DOHH2 (cell line): ENCODE data around the gene MTHFSD.

Experiments used
- H3F3A ChIP-seq: fragments of 200-600 bp; sonication (generic), shearing (Covaris generic); 2 replicates; pipeline ENCODE4 v1.6.0; 2016; ENCODE audit warnings: antibody characterized with exemption, mild to moderate bottlenecking; ENCODE audit not compliant: control insufficient read depth, insufficient read depth
- H3K27ac ChIP-seq: fragments of 200-600 bp; sonication (generic); 2 replicates; pipeline ENCODE4 v1.5.1; 2014; ENCODE audit warnings: low read depth, mild to moderate bottlenecking, low read length, moderate library complexity
- H3K27me3 ChIP-seq: fragments of 200-600 bp; sonication (generic); 2 replicates; pipeline ENCODE4 v1.6.1; 2014; ENCODE audit warnings: mild to moderate bottlenecking, low read length, mixed read lengths; ENCODE audit not compliant: control insufficient read depth
- H3K36me3 ChIP-seq: fragments of 200-600 bp; sonication (generic); 2 replicates; pipeline ENCODE4 v1.6.1; 2014; ENCODE audit warnings: mild to moderate bottlenecking, low read length, moderate library complexity, mixed read lengths; ENCODE audit not compliant: control insufficient read depth
- H3K4me1 ChIP-seq: fragments of 200-600 bp; sonication (generic); 2 replicates; pipeline ENCODE4 v1.6.1; 2014; ENCODE audit warnings: mild to moderate bottlenecking, low read length, mixed read lengths; ENCODE audit not compliant: control insufficient read depth
- H3K4me2 ChIP-seq: fragments of 200-600 bp; sonication (generic); 2 replicates; pipeline ENCODE4 v1.6.0; 2014; ENCODE audit warnings: mild to moderate bottlenecking, low read length, moderate library complexity
- H3K4me3 ChIP-seq: fragments of 200-600 bp; sonication (generic); 2 replicates; pipeline ENCODE4 v1.5.1; 2014; ENCODE audit warnings: mild to moderate bottlenecking, low read length, mixed read lengths
- H3K79me2 ChIP-seq: fragments of 200-600 bp; sonication (generic); 2 replicates; pipeline ENCODE4 v1.6.1; 2014; ENCODE audit warnings: mild to moderate bottlenecking, low read length, mixed read lengths; ENCODE audit not compliant: control insufficient read depth
- H3K9me2 ChIP-seq: fragments of 200-600 bp; sonication (generic); replicated peaks from 2 replicates; pipeline ENCODE4 v1.6.1; 2014; ENCODE audit warnings: mild to moderate bottlenecking, low read length, mixed read lengths; ENCODE audit not compliant: control insufficient read depth
- H3K9me3 ChIP-seq: fragments of 200-600 bp; sonication (generic); 2 replicates; pipeline ENCODE4 v1.6.1; 2014; ENCODE audit warnings: antibody characterized with exemption, low read length, mixed read lengths; ENCODE audit not compliant: control insufficient read depth, insufficient read depth
- H4K20me1 ChIP-seq: fragments of 200-600 bp; sonication (generic); 2 replicates; pipeline ENCODE4 v1.6.0; 2014; ENCODE audit warnings: low read depth, mild to moderate bottlenecking, antibody characterized with exemption, low read length, moderate library complexity; ENCODE audit not compliant: control insufficient read depth, insufficient read depth
- EZH2phosphoT487 ChIP-seq: fragments of 200-600 bp; sonication (generic); IDR thresholded peaks from 2 replicates; pipeline ENCODE4 v1.6.1; 2017; ENCODE audit warnings: borderline replicate concordance, mild to moderate bottlenecking, antibody characterized with exemption, low read length, moderate library complexity, mixed read lengths
- TF ChIP-seq, protein P1 (sequence below): fragments of 200-600 bp; sonication (generic); IDR thresholded peaks from one replicate; pipeline ENCODE4 v1.5.1; 2014; ENCODE audit warnings: antibody characterized with exemption, mild to moderate bottlenecking, low read depth, low read length; ENCODE audit not compliant: poor library complexity, severe bottlenecking

The MTHFSD gene

GRCh38 chr16:86569701-86570447, 14.8 kb upstream of the MTHFSD start:
- H4K20me1 ChIP-seq = no peaks in the 10 kb centered on the region
- peaks cover 6% of the 10 kb centered on the region for H3K27me3 ChIP-seq
- no peaks in the 10 kb centered on the region for H3K9me2 ChIP-seq
- H3K9me3 ChIP-seq = no peaks in the 10 kb centered on the region
- no peaks in the 10 kb centered on the region for H3K36me3 ChIP-seq
- no peak overlapping the region for H3K27ac ChIP-seq
- H3K79me2 ChIP-seq = no peaks in the 10 kb centered on the region
- no peaks in the 10 kb centered on the region for H3F3A ChIP-seq
- H3K4me3 ChIP-seq = no peak overlapping the region
- no peak for TF ChIP-seq EZH2phosphoT487
- TF ChIP-seq, protein P1, sequence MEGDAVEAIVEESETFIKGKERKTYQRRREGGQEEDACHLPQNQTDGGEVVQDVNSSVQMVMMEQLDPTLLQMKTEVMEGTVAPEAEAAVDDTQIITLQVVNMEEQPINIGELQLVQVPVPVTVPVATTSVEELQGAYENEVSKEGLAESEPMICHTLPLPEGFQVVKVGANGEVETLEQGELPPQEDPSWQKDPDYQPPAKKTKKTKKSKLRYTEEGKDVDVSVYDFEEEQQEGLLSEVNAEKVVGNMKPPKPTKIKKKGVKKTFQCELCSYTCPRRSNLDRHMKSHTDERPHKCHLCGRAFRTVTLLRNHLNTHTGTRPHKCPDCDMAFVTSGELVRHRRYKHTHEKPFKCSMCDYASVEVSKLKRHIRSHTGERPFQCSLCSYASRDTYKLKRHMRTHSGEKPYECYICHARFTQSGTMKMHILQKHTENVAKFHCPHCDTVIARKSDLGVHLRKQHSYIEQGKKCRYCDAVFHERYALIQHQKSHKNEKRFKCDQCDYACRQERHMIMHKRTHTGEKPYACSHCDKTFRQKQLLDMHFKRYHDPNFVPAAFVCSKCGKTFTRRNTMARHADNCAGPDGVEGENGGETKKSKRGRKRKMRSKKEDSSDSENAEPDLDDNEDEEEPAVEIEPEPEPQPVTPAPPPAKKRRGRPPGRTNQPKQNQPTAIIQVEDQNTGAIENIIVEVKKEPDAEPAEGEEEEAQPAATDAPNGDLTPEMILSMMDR = no peak
- H3K4me2 ChIP-seq = no peak overlapping the region
- H3K4me1 ChIP-seq = no peaks in the 10 kb centered on the region

DNA sequence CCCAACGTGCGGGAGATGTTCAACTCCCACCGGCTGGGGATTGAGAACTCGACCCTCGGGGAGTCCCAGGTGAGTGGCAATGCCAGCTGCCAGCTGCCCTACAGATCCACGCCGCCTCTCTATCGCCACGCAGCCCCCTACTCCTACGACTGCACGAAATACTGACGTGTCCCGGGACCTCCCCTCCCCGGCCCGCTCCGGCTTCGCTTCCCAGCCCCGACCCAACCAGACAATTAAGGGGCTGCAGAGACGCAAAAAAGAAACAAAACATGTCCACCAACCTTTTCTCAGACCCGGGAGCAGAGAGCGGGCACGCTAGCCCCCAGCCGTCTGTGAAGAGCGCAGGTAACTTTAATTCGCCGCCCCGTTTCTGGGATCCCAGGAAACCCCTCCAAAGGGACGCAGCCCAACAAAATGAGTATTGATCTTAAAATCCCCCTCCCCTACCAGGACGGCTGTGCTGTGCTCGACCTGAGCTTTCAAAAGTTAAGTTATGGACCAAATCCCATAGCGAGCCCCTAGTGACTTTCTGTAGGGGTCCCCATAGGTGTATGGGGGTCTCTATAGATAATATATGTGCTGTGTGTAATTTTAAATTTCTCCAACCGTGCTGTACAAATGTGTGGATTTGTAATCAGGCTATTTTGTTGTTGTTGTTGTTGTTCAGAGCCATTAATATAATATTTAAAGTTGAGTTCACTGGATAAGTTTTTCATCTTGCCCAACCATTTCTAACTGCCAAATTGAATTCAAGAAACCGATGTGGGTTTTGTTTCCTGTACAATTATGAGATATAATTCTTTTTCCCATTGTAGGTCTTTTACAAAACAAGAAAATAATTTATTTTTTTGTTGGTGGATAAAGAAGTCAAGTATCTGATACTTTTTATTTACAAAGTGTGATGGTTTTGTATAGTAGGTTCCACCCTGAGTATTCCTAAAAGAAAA, 13.9 kb upstream of the MTHFSD start:
- Histone ChIP-seq H3K4me1 (peaks cover 5% of the 10 kb centered on the region), H3K9me3 (no peaks in the 10 kb centered on the region), H3K9me2 (no peaks in the 10 kb centered on the region), H4K20me1 (no peaks in the 10 kb centered on the region), H3K4me2 (no peak overlapping the region), H3K27ac (no peak overlapping the region), H3K27me3 (peaks cover 12% of the 10 kb centered on the region), H3K79me2 (no peaks in the 10 kb centered on the region), H3F3A (no peaks in the 10 kb centered on the region), H3K4me3 (no peak overlapping the region), H3K36me3 (no peaks in the 10 kb centered on the region)
- TF ChIP-seq, protein P1 = no peak
- no peak for TF ChIP-seq EZH2phosphoT487

DNA sequence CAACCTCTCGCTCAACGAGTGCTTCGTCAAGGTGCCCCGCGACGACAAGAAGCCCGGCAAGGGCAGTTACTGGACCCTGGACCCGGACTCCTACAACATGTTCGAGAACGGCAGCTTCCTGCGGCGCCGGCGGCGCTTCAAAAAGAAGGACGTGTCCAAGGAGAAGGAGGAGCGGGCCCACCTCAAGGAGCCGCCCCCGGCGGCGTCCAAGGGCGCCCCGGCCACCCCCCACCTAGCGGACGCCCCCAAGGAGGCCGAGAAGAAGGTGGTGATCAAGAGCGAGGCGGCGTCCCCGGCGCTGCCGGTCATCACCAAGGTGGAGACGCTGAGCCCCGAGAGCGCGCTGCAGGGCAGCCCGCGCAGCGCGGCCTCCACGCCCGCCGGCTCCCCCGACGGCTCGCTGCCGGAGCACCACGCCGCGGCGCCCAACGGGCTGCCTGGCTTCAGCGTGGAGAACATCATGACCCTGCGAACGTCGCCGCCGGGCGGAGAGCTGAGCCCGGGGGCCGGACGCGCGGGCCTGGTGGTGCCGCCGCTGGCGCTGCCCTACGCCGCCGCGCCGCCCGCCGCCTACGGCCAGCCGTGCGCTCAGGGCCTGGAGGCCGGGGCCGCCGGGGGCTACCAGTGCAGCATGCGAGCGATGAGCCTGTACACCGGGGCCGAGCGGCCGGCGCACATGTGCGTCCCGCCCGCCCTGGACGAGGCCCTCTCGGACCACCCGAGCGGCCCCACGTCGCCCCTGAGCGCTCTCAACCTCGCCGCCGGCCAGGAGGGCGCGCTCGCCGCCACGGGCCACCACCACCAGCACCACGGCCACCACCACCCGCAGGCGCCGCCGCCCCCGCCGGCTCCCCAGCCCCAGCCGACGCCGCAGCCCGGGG, 12.9 kb upstream of the MTHFSD start:
- H3K9me3 ChIP-seq = no peaks in the 10 kb centered on the region
- H3F3A ChIP-seq = no peaks in the 10 kb centered on the region
- H3K36me3 ChIP-seq = no peaks in the 10 kb centered on the region
- no peak for TF ChIP-seq EZH2phosphoT487
- no peaks in the 10 kb centered on the region for H3K79me2 ChIP-seq
- H3K4me2 ChIP-seq = no peak overlapping the region
- H3K4me1 ChIP-seq = peaks cover 12% of the 10 kb centered on the region
- H4K20me1 ChIP-seq = no peaks in the 10 kb centered on the region
- no peak overlapping the region for H3K27ac ChIP-seq
- H3K27me3 ChIP-seq = peaks cover 12% of the 10 kb centered on the region
- H3K4me3 ChIP-seq = no peak overlapping the region
- no peaks in the 10 kb centered on the region for H3K9me2 ChIP-seq
